ENCODE measurements around the gene EXD3. TPM values are rescaled to one million over a fixed set of nuclear protein-coding genes. Genes with fewer than 3 reads are reported as not detected.

Gene EXD3
- total RNA-seq, 1 donor from 2014 or later = 16.7 TPM

DNA sequence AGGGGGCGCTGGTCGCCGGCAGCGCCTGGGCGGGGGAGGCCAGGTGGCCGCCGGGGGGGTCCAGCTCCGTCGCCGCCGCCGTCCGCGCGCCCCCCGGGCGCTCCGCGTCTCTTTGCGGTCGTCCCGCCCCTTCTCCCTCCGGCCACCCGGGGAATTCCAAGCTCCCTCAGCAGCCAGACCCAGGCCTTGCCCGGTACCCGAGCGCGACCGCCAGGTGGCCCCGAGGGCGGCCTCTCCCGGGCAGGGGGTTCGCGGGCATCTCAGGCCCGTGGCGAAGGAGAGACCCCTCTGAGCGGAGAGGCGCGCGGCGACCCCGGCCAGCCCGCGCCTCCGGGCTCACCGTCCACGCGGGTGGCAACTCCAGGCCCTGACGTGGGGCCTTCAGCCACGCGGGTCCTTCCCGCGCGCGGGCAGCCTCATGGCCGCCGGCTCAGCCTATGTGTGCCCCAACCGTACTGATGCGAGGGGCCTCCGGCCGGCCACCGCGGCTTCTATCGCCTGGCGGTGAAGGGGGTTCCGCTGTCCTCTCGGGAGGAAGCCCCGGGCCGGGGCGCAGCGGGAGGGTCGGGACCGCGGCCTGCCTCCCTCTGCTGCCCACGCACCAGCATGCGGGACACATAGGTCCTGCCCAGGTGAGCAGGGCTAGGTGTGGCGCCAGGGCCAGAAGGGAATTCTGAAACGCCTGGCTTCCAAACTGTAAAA, 120.4 kb downstream of the EXD3 start:
- DNase-seq (ENCODE audit: low spot score in 2 of 2) = no peak
- peak overlapping the region; percentile 41 to 50 for H3K27ac ChIP-seq
- H3K4me3 ChIP-seq = peak overlapping the region; percentile 46 to 65
- H3K9me3 ChIP-seq = no peaks in the 10 kb centered on the region
- no peaks in the 10 kb centered on the region for H3K36me3 ChIP-seq
- intact Hi-C loops (cut with DNase I) = no loop called here
- TF ChIP-seq, protein P1, sequence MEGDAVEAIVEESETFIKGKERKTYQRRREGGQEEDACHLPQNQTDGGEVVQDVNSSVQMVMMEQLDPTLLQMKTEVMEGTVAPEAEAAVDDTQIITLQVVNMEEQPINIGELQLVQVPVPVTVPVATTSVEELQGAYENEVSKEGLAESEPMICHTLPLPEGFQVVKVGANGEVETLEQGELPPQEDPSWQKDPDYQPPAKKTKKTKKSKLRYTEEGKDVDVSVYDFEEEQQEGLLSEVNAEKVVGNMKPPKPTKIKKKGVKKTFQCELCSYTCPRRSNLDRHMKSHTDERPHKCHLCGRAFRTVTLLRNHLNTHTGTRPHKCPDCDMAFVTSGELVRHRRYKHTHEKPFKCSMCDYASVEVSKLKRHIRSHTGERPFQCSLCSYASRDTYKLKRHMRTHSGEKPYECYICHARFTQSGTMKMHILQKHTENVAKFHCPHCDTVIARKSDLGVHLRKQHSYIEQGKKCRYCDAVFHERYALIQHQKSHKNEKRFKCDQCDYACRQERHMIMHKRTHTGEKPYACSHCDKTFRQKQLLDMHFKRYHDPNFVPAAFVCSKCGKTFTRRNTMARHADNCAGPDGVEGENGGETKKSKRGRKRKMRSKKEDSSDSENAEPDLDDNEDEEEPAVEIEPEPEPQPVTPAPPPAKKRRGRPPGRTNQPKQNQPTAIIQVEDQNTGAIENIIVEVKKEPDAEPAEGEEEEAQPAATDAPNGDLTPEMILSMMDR (IDR thresholded peaks at IDR 0.05) = peak; percentile 23 to 48 (median 31)
- peaks cover 4% of the 10 kb centered on the region for H3K27me3 ChIP-seq
- peaks cover 26 to 29% of the 10 kb centered on the region in 2 donors for H3K4me1 ChIP-seq

DNA sequence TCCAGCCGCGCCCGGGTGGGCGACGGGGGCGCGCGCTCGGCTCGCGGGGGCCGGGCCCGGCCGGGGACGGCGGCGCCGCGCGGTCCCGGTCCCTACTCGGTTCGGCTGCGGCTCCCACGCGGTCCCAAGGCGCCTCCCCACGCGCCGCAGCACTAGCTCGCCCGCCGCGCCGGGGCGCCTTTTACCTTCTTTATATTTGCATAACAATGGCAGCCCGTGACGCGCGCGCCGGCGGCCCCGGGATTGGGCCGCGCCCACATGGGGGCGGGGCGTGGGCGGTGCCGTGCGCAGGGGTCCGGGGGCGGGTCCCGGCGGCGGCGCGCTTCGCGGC, 120.9 kb downstream of the EXD3 start, which contains the start of gene NRARP:
NRARP (minus strand) TSS at position 154 of the 331 bp plus-strand sequence. CDS start 343 bp downstream, outside the sequence.
- TF ChIP-seq, protein P1 (IDR thresholded peaks at IDR 0.05) = no peak
- Histone ChIP-seq H3K4me1 (peaks cover 26 to 29% of the 10 kb centered on the region in 2 donors), H3K4me3 (peak within 1 kb of the TSS; percentile 52 to 71), H3K27me3 (peaks cover 4% of the 10 kb centered on the region), H3K36me3 (no peaks in the 10 kb centered on the region), H3K9me3 (no peaks in the 10 kb centered on the region), H3K27ac (peak within 1 kb of the TSS; percentile 41 to 50)
- peak; percentile 54 to 91 for DNase-seq (ENCODE audit: low spot score in 2 of 2)
- intact Hi-C loops (cut with DNase I) = no loop called here

DNA sequence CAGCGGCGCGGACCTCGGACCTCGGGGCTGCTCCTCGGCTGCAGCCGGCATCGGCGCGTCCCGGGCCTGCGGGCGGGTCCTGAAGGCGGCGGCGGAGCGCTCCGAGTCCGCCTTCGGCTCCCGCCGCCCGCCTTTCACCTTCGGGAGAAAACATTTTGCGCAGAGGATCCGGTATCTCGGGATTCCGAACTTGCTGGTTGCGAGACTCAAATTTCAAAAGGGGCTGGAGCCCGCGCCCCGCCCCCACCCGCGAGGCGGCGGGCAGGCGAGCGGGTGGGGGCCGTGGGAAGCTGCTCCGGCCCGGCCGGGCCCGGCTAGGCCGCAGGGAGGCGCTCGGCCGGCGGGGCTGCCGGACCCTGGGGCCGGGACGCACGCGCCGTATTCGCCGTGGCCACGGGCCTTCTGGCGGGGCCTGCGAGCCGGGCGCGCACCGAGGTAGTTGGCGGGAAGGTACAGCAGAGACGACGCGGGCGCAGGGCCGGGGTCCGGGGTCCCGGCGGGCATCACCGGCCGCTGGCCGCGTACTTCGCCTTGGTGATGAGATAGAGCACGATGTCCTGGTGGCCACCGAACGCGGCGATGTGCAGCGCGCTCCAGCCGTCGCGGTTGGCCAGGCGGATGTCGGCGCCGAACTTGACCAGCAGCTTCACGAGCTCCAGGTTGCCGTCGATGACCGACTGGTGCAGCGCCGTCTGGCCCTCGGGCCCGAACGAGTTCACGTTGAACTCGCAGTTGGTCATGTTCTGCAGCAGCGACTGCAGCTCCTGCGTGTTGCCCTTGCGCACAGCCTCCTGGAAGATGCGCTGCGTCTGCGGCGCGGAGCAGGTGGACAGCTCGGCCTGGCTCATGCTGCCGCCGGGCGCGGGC, 121.6 kb downstream of the EXD3 start:
- H3K9me3 ChIP-seq = no peaks in the 10 kb centered on the region
- intact Hi-C loops (cut with DNase I) = no loop called here
- H3K27ac ChIP-seq = no peak overlapping the region
- peaks cover 10% of the 10 kb centered on the region for H3K27me3 ChIP-seq
- DNase-seq (ENCODE audit: low spot score in 2 of 2) = no peak
- H3K4me3 ChIP-seq = peak overlapping the region; percentile 52 to 71
- TF ChIP-seq, protein P1 (IDR thresholded peaks at IDR 0.05) = peak in 1 of 3 experiments; percentile 16
- H3K4me1 ChIP-seq = peaks cover 26 to 29% of the 10 kb centered on the region in 2 donors
- no peaks in the 10 kb centered on the region for H3K36me3 ChIP-seq

DNA sequence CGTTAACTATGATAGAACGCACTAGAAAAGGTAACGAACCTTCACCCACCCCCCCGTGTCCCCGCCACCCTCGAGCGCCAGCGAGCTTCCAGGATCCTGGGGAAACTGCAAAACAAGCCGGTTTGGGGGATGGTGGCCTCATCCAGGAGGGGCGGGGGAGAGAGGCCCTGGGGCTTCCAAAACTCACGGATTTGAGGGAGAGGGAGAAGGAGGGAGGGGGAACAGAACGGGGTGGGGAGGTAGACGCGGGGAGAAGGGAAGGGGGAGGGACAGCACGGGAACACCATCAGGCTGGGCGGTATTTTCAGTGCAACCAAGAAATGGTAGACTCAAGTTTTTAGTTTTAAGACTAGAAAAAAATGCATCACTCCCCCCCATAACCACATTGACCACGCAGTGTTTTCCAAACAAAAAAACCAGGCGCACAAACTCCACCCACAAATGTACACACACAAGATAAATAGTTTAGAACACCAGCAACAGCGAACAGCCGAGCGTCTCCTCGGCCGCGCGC, 122.3 kb downstream of the EXD3 start:
- TF ChIP-seq, protein P1 (IDR thresholded peaks at IDR 0.05) = no peak
- intact Hi-C loops (cut with DNase I) = no loop called here
- H3K27ac ChIP-seq = no peak overlapping the region
- no peak for DNase-seq (ENCODE audit: low spot score in 2 of 2)
- H3K4me3 ChIP-seq = peak overlapping the region; percentile 52 to 71
- peaks cover 14% of the 10 kb centered on the region for H3K27me3 ChIP-seq
- no peaks in the 10 kb centered on the region for H3K36me3 ChIP-seq
- H3K9me3 ChIP-seq = no peaks in the 10 kb centered on the region
- peaks cover 21 to 26% of the 10 kb centered on the region in 2 donors for H3K4me1 ChIP-seq

DNA sequence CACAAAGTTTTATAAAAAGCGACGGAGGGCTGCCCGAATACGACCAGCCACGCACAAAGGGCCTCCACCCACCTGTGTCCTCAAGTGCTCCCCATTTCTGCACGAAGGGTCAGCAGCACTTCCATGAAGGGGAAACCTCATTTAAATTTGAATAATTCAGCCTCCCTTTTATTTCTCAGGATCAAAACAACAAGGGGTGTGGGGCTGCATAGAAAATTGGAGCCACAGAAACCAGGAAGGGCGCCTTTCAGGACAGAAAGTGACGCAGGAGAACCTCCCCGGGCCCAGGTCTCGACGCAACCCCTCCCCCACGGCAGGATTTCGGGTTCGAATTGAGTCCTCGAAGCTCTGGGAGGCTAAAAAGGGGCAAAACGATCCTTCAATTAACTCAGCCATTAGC, 123.0 kb downstream of the EXD3 start:
- peaks cover 17% of the 10 kb centered on the region for H3K27me3 ChIP-seq
- intact Hi-C loops (cut with DNase I) = loop anchor here (10.0 kb wide), 1 partner anchor 225 kb away; no protein-coding TSS in a partner anchor

More for the DNA sequence above, 123.0 kb downstream of the EXD3 start:
- no peak for DNase-seq (ENCODE audit: low spot score in 2 of 2)
- no peaks in the 10 kb centered on the region for H3K9me3 ChIP-seq
- TF ChIP-seq, protein P1 (IDR thresholded peaks at IDR 0.05) = no peak
- H3K4me3 ChIP-seq = peak overlapping the region in 1 of 2 donors; percentile 71
- H3K27ac ChIP-seq = no peak overlapping the region
- no peaks in the 10 kb centered on the region for H3K36me3 ChIP-seq
- peaks cover 17 to 22% of the 10 kb centered on the region in 2 donors for H3K4me1 ChIP-seq
